HG03520 (cell line): Measurements from ENCODE around the gene TRMU.

Experiments
- ATAC-seq: cut with Tn5 transposase; IDR thresholded peaks from one replicate; pipeline ENCODE4 v1.9.1; 2021; ENCODE audit warnings: mild to moderate bottlenecking, moderate library complexity; ENCODE audit not compliant: unreplicated experiment

Gene TRMU

DNA sequence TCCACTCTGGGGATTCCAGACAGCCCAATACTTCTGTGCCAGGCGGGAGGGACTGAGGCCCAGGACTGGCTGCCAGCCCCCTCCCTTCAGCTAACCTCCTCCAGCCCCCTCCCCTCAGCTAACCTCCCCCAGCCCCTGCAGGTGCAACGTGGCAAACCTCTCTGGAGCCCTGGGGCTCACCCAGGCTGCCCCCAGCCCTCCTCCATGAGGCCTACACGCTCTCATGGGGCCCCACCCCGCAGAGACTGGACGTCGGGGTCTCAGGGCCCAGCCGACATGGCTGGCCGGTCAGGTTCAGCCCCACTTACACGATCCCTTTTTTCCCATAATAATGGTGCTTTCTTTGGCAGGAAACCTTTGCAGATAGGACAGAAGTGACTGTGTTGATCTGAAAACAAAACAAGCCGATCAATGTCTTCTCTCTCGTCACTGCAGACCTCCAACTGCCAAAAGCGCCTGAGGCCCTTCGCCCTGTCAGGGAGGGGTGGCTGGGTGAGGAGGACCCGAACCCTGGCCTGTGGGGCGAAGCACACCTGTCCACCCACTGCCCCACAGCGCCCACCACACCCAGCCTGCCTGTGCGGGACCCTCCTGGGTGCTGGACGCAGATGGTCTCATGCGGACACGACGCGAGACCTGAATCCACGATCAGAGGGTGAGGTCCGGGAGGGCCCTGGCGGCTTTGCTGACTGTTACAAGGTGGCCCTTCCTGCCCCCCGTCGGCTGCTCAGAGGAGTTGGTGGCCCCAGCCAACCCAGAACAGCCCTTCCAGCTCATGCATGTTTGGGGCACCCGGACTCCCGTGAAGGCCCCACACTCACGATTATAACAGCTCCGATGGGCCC lies 33.6 kb downstream of the TRMU start:
- no peak for ATAC-seq

- ATAC-seq = no peak
Measured at GRCh38 chr22:46369716-46370583, 34.4 kb downstream of the TRMU start.

GRCh38 chr22:46370584-46371291 lies 35.2 kb downstream of the TRMU start:
- no peak for ATAC-seq

GRCh38 chr22:46371623-46372226 lies 36.2 kb downstream of the TRMU start:
- no peak for ATAC-seq

DNA sequence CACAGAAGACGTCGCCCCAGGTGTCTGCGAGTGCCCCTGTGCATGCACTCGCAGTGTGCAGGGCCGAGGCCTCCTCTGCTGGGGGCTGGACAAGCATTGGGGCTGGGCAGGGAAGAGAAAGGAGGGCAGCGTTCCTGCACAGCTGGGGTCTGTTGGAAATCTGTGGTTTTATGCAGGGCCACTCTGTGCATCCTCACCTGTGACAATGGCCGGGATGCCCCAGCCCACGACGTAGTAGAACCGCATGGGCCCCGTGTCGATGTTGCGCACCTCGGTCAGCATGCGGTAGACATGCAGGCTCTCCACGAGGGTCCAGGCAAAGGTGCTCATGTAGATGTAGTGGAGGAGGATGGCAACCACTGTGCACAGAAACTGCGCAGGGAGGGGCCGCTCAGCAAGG lies 37.2 kb downstream of the TRMU start:
- no peak for ATAC-seq

GRCh38 chr22:46373159-46373558 lies 37.6 kb downstream of the TRMU start:
- ATAC-seq = no peak

DNA sequence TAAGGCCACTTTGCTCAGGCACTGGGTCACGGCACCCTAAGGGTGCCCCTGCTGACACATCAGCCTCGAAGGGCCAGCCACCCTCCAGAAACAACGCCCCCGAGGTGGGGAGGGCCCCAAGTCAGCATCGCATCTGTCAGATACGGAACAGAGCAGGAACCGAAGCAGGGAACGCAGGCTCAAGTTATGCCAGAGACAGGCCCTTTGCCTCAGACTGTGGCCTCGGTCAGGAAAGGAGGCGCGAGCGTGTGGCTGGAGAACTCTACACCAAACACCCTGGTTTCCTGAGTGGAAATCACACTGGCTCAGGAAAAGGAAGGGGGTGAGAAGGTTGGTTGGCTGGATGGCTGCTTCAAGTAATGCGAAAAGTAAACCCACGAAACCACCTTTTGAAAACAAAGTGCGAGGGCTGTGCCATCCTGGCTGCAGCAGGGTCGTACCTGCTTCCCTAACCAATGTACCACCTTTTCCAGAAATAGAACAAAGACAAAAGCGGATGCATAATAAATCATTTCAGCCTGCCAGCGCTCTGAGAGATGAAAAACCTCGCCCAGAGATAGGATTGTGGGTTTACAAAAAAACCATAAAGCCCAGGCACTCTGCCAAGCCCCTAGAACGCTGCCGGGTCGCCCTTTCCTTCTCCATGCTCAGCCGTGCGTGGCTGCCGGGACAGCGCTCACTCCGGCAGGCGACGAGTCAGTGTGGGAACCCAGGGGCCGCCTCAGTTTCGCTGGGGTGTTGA lies 38.6 kb downstream of the TRMU start:
- no peak for ATAC-seq

DNA sequence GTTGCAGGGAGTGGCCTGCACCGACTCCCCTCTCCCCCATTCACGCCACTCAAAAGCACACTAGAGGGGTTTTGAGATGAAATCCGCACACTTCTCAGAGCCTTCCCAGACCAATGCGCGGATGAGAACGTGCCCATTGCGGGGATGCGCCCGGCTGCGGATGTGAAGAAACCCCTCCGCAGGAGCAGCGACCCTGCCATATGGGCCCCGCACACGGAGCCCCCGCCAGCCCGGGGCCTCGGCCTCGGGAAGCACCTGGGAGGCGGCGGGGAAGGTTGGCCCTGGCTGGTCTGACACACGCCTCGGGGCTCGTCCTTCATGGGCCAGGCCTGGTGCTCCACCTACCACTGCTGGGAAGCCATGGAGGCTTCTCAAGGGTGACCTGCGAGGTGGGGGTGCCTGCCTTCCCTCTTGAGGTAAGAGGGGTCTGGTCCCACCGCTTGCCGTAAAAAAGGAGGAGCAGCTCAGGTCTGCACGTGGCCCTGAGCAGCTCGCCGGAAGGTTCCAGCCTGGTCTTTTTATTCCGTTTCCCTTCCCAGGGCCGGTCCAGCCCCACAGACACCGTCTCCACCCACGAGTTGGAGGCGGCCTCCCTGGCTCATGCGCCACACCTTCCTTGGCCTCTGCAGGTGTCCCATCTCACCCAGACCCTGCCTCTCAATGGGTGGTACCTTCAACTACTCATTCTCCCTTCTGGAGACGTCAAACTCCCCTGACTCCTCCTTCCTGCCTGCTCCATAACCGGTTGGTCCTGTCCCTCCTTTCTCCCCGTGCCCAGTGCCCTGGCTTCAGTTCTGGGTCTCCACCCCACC lies 39.4 kb downstream of the TRMU start:
- ATAC-seq = no peak

DNA sequence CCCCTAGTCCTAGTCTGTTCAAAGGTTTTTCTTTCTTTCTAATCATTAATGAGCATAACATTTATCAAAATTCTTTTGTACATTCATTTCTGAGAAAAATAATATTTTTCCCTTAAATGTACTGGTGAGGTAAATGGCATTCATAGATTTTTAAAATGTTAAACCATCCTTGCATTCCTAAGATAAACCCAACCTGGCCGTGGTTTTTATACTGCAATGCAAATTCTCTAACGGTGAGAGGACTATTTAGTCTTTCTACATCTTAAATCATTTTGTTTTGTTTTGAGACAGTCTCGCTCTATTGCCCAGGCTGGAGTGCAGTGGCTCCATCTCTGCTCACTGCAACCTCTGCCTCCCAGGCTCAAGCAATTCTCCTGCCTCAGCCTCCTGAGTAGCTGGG lies 40.6 kb downstream of the TRMU start:
- no peak for ATAC-seq

GRCh38 chr22:46376908-46377524 lies 41.5 kb downstream of the TRMU start:
- no peak for ATAC-seq

- ATAC-seq = no peak
Measured at GRCh38 chr22:46377525-46378425, 42.3 kb downstream of the TRMU start.

DNA sequence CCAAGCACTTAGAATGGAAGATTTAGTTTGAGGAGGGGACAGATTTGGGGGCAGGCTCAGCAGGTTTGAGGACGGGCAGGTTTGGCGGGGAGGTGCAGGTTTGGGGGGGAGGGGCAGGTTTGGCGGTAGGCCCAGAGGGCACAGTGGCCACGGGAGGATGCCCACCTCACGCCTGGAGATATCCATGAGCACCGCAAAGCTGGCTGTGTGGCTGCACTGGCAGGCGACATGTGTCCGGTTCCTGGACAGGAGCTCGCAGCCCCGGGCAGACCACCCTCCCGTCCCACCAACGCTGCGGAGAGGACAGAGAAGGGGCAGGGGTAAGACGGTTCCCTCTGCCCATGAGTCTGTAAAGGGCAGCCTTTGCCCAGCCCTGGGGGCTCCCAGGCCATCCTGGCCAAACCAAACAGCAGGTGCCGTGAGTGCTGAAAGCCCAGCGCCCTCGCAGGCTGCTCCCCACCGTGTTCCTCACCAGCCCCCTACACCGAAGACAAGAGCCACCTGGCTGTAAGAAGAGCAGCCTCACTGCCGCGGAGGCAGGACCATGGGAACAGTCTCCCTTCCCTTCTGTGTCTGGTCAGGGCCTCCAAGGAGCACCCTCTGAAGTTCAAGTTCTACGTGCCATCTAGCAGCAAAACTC lies 43.0 kb downstream of the TRMU start:
- ATAC-seq = no peak

DNA sequence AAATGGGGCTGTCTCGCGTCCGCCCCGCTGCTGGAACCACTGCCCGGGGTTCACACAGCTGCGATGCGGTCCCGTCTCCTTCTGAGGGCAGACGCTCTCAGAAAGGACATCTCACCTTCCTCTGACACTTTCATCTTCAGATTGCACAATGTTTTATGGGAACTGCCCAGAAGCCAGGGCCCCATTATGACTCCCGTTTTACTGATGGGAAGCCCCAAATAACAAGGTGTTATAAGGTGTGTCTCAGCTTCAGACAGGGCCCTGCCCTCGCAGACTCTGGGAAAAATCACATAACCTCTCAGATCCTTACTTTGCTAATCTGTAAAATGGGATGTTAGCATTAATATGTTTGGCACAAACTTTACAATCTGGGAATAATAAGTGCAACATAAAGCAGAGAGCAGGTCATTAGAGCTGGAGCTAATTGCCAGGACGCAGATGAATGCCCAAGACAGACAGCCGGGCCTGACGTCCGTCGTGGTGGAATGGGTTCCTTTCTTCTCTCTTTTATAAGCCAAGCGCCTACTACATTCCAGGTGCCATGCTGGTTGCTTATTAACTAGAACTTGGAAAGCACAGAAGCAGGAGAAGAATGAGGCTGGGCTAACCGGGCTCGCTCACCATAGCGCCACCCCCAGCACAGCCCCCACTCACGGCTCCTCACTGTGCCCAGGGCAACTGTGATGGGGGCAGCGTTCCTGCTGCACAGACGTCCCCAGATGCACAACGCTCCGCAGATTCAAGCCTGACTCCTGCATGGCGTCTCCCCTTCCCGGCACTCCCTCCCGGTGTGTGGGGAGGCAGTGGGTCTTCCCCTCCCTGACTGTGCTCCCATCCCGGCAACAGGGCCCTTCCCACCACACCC lies 43.8 kb downstream of the TRMU start:
- ATAC-seq = no peak

GRCh38 chr22:46380069-46380468 lies 44.6 kb downstream of the TRMU start:
- no peak for ATAC-seq

DNA sequence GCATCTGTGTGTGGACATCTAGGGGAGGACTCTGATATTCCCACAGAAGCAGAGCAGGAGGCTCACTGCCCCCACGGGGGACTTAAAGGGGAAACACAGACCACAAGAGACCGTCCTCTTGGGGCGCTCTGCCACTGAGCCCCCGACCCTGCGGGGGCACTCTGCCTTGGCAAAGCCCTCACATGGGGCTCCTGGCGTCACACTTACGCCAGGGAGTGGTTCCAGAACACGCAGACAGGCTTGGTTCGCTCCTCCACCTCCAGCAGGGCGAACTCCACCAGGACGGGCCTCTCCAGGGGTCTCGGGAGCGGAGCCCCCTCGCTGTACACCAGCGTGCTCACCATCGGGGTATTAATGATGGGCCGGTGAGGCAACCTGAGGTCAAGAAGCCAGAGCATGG lies 45.1 kb downstream of the TRMU start:
- ATAC-seq = no peak

DNA sequence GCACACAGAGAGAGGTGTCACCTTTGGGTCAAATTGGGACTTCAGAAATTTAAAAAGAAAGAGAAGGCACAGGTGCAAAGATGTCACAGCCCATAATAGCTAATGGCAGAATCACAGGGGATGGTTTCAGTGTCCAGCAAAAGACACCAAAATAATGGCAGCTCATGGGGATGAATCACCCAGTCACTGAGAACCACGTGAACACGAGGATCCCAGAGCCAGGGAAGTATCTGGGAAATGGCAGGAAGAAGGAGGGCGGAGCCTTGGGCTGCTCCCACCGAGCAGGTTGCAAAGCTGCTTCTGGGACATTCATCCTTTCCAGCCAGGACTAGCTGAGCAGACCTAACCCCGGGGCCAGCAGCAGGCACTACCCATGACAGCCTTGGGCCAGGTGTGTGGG lies 45.6 kb downstream of the TRMU start:
- no peak for ATAC-seq

DNA sequence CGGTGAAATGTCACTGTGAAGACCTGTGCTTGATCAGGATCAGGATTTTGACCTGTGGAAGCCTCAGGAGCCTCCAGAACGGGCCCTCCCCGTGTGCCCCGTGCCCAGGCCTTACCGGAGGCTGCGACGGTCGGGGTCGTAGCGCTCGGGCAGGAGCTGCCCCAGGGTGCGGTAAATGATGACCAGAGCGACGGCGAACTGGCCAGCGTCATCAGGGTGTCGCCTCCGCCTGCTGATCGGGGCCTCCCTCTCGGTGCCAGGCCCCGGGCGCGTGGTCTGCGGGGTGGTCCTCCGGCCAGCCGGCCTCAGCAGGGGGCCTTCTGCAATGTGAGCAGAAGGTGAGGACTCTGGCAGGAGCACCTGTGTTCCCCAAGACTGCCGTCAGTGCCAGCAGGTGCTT lies 46.2 kb downstream of the TRMU start:
- ATAC-seq = no peak
